GM13976 (cell line): ENCODE measurements around the gene RASA2.

Experiments
- DNase-seq: peaks from one replicate; pipeline ENCODE4 v3.0.0; 2012; ENCODE audit warnings: low spot score
- in situ Hi-C: fragments of 300-500 bp; cut with MboI; formaldehyde crosslinking; loops from one replicate; pipeline ENCODE4 v1.12.0; 2022; ENCODE audit warnings: low sequenced_read_pairs, mixed read lengths, inconsistent platforms; ENCODE audit not compliant: unreplicated experiment
- TF ChIP-seq, protein P1 (sequence below): IDR thresholded peaks from 2 replicates; pipeline ENCODE4 v1.5.1; 2012; ENCODE audit warnings: borderline replicate concordance, mild to moderate bottlenecking; ENCODE audit not compliant: insufficient read depth; ENCODE audit errors: extremely low read depth, missing control alignments, control extremely low read depth

The RASA2 gene

DNA sequence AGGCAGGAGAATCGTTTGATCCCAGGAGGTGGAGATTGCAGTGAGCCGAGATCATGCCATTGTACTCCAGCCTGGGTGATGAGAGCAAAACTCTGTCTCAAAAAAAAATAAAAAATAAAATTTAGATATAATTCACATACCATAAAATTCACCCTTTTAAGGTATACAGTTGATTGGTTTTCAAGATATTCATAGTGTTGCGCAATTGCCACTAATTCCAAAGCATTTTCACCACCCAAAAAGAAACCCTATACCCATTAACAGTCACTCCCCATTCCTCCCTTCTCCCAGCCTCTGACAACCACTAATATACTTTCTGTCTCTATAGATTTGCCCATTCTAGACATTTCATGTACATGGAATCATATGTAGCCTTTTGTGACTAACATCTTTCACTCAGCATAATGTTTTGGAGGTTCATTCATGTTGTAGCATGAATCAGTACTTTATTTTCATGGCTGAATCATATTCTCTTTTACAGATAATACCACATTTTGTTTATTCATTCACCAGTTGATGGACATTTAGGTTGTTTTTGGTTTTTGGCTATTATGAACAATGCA is 116.7 kb downstream of the RASA2 start:
- TF ChIP-seq, protein P1, sequence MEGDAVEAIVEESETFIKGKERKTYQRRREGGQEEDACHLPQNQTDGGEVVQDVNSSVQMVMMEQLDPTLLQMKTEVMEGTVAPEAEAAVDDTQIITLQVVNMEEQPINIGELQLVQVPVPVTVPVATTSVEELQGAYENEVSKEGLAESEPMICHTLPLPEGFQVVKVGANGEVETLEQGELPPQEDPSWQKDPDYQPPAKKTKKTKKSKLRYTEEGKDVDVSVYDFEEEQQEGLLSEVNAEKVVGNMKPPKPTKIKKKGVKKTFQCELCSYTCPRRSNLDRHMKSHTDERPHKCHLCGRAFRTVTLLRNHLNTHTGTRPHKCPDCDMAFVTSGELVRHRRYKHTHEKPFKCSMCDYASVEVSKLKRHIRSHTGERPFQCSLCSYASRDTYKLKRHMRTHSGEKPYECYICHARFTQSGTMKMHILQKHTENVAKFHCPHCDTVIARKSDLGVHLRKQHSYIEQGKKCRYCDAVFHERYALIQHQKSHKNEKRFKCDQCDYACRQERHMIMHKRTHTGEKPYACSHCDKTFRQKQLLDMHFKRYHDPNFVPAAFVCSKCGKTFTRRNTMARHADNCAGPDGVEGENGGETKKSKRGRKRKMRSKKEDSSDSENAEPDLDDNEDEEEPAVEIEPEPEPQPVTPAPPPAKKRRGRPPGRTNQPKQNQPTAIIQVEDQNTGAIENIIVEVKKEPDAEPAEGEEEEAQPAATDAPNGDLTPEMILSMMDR = no peak
- in situ Hi-C loops = no loop called here
- DNase-seq = no peak

DNA sequence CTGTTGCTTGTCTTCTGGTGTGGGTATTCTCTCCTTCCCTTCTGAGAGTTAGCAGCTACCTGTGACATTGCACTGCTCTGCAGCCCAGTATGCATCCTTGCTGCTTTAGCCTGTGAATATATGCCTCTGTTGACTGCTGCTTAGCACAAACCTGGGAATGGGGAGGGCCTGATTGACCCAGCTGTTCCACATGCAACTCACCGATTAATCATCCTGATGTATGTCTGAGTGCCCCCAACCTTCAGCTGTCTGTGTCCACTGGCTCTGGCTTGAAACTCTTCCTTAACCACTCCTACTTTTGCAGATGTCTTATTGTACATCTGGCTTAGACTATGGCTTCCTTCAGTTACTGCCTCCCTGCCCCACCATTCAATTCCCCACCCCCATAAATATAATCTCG is 119.1 kb downstream of the RASA2 start:
- in situ Hi-C loops = no loop called here
- no peak for DNase-seq
- TF ChIP-seq, protein P1 = no peak

DNA sequence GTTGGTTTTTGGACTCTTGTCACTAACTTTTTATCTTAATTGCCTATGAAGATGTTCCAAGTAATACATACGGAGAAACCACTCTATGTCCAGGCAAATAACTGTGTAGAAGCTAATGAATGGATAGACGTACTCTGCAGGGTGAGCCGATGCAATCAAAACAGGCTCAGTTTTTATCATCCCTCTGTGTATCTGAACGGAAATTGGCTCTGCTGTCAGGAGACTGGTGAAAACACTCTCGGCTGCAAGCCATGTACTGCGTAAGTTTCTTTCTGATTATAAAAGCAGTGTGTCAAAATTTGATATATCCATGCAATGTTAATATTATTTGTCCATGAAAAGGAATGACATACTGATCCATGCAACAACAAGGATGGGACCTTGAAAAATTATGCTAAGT is 121.6 kb downstream of the RASA2 start:
- TF ChIP-seq, protein P1 = no peak
- in situ Hi-C loops = no loop called here
- DNase-seq = no peak

DNA sequence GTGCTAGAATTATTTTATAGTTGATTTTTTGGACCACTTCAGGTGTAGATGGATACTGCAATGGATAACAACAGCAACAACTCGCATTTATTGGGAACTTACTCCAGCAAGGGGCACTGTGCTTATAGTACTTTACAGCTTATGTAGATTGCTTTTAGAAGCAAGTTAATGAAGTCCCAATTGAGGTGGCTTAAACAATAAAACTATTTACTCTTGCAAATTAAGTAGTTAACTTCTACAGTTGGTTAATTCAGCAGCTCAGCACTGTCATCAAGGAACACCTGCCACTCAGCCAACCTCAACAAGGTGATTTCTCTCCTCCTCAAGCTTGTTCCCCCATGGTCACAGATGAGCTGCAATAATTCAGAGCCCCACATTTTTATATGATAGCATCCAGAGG is 124.1 kb downstream of the RASA2 start:
- TF ChIP-seq, protein P1 = no peak
- in situ Hi-C loops = no loop called here
- no peak for DNase-seq

DNA sequence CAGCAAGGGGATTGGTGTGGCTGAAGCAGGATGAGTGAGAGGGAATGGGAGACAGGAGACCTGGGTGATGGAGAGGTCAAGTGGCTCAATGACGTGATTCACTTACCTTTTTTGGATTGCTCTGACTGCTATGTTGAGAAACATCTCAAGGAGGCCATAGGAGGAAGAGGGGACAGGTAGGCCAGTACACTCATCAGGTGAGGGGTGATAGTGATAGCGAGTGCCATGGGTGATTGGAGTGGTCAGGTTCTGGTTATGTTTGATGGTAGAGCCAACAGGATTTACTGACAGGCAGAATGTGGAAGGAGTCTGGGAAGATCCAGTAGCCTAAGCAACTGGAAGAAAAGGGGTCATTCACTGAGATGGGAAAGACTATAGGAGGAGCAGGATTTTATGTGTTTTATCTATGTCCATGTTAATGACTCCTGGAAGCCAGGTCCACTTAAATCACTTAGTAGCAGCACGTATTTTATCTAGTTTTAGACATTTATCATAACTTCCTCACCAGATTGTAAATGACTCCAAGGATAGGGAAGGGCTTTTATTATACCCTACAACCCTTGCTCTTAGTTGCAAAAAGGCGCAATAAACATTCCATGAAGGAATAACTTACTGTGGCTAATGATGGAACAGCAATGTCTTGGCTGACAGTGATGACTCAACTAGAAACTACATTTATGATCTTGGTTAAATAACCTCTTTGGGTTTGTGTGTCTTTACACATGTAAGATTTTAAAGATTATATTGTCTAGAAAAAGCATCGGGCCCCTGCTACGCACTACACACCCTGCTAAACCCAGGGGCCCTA is 131.5 kb downstream of the RASA2 start:
- in situ Hi-C loops = no loop called here
- DNase-seq = no peak
- TF ChIP-seq, protein P1 = no peak

DNA sequence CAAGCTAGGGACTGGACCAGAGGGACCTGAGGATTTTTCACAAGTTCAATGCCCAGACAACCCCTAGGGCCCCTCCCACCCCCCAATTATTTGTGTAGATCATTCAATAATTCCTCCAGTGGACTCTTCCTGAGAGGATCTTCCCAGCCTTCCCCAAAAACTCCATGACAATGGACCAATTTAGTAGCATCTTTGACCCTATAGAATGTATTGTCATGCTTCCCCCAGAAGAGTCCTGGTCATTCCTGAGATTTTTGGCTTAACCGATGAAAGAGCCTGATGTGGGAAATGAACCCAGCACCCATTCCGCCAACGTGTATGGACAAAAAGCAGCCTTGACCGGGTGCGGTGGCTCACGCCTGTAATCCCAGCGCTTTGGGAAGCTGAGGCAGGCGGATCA is 132.1 kb downstream of the RASA2 start:
- no peak for DNase-seq
- in situ Hi-C loops = no loop called here
- TF ChIP-seq, protein P1 = no peak
